ENCODE results near the gene SEZ6.

Gene SEZ6

GRCh38 chr17:28928061-28928460 lies 77.8 kb downstream of the SEZ6 start:
- Histone ChIP-seq H4K20me1 (ENCODE audit: insufficient read depth, low read length) (peaks cover 77% of the 10 kb centered on the region), H3K4me3 (ENCODE audit: low read depth in 1 of 2, low read length in 2 of 2) (no peak overlapping the region), H3K9ac (ENCODE audit: low read depth, low read length) (no peak overlapping the region), H3K27me3 (ENCODE audit: insufficient read depth, low read length, poor library complexity) (no peaks in the 10 kb centered on the region), H2AFZ (ENCODE audit: low read depth, low read length) (no peak overlapping the region), H3K36me3 (ENCODE audit: insufficient read depth, low read length) (peaks cover 56% of the 10 kb centered on the region), H3K4me2 (ENCODE audit: insufficient read depth, low read length) (no peak overlapping the region), H3K9me3 (ENCODE audit: insufficient read depth, low read length, severe bottlenecking) (no peaks in the 10 kb centered on the region), H3K79me2 (ENCODE audit: insufficient read depth, low read length) (peaks cover 92% of the 10 kb centered on the region), H3K27ac (ENCODE audit: low read length) (no peak overlapping the region), H3K4me1 (ENCODE audit: insufficient read depth, low read length) (peaks cover 27% of the 10 kb centered on the region)
- no peak for TF ChIP-seq EZH2 (IDR thresholded peaks at IDR 0.05; ENCODE audit: borderline replicate concordance, low read depth, low read length, severe bottlenecking)
- no peak for TF ChIP-seq CTCF (IDR thresholded peaks at IDR 0.05; ENCODE audit: borderline replicate concordance, extremely low read depth, low read length, poor library complexity, severe bottlenecking)
- DNase-seq = no peak
- ATAC-seq (ENCODE audit: insufficient read depth, low read depth) = 0 out of 3 replicates have a peak, but pooled peaks have one; percentile 13

- peaks cover 65% of the 10 kb centered on the region for H4K20me1 ChIP-seq (ENCODE audit: insufficient read depth, low read length)
- no peak overlapping the region for H3K4me2 ChIP-seq (ENCODE audit: insufficient read depth, low read length)
- H2AFZ ChIP-seq (ENCODE audit: low read depth, low read length) = no peak overlapping the region
- no peak overlapping the region for H3K4me3 ChIP-seq (ENCODE audit: low read depth in 1 of 2, low read length in 2 of 2)
- DNase-seq = no peak
- no peak for TF ChIP-seq CTCF (IDR thresholded peaks at IDR 0.05; ENCODE audit: borderline replicate concordance, extremely low read depth, low read length, poor library complexity, severe bottlenecking)
- no peak for TF ChIP-seq EZH2 (IDR thresholded peaks at IDR 0.05; ENCODE audit: borderline replicate concordance, low read depth, low read length, severe bottlenecking)
- H3K4me1 ChIP-seq (ENCODE audit: insufficient read depth, low read length) = peaks cover 27% of the 10 kb centered on the region
- H3K27me3 ChIP-seq (ENCODE audit: insufficient read depth, low read length, poor library complexity) = no peaks in the 10 kb centered on the region
- peak overlapping the region; percentile 44; the same call in 1 of the 2 replicates for H3K27ac ChIP-seq (ENCODE audit: low read length)
- ATAC-seq (ENCODE audit: insufficient read depth, low read depth) = no peak
- H3K9ac ChIP-seq (ENCODE audit: low read depth, low read length) = no peak overlapping the region
- H3K36me3 ChIP-seq (ENCODE audit: insufficient read depth, low read length) = peaks cover 65% of the 10 kb centered on the region
- H3K79me2 ChIP-seq (ENCODE audit: insufficient read depth, low read length) = peaks cover 84% of the 10 kb centered on the region
- no peaks in the 10 kb centered on the region for H3K9me3 ChIP-seq (ENCODE audit: insufficient read depth, low read length, severe bottlenecking)
Measured at GRCh38 chr17:28926786-28927185, 79.0 kb downstream of the SEZ6 start.

GRCh38 chr17:28926366-28926765 lies 79.5 kb downstream of the SEZ6 start:
- Histone ChIP-seq H3K9me3 (ENCODE audit: insufficient read depth, low read length, severe bottlenecking) (no peaks in the 10 kb centered on the region), H3K79me2 (ENCODE audit: insufficient read depth, low read length) (peaks cover 80% of the 10 kb centered on the region), H2AFZ (ENCODE audit: low read depth, low read length) (no peak overlapping the region), H3K4me1 (ENCODE audit: insufficient read depth, low read length) (peaks cover 27% of the 10 kb centered on the region), H3K4me2 (ENCODE audit: insufficient read depth, low read length) (no peak overlapping the region), H3K4me3 (ENCODE audit: low read depth in 1 of 2, low read length in 2 of 2) (no peak overlapping the region), H3K27me3 (ENCODE audit: insufficient read depth, low read length, poor library complexity) (no peaks in the 10 kb centered on the region), H3K36me3 (ENCODE audit: insufficient read depth, low read length) (peaks cover 69% of the 10 kb centered on the region), H3K9ac (ENCODE audit: low read depth, low read length) (no peak overlapping the region), H4K20me1 (ENCODE audit: insufficient read depth, low read length) (peaks cover 63% of the 10 kb centered on the region), H3K27ac (ENCODE audit: low read length) (peak overlapping the region; percentile 44; the same call in 1 of the 2 replicates)
- TF ChIP-seq CTCF (IDR thresholded peaks at IDR 0.05; ENCODE audit: borderline replicate concordance, extremely low read depth, low read length, poor library complexity, severe bottlenecking) = no peak
- ATAC-seq (ENCODE audit: insufficient read depth, low read depth) (no peak), DNase-seq (no peak)

- TF ChIP-seq EZH2 (IDR thresholded peaks at IDR 0.05; ENCODE audit: borderline replicate concordance, low read depth, low read length, severe bottlenecking) = no peak
- TF ChIP-seq CTCF (IDR thresholded peaks at IDR 0.05; ENCODE audit: borderline replicate concordance, extremely low read depth, low read length, poor library complexity, severe bottlenecking) = no peak
- peak; percentile 79 for ATAC-seq (ENCODE audit: insufficient read depth, low read depth)
- Histone ChIP-seq H3K4me3 (ENCODE audit: low read depth in 1 of 2, low read length in 2 of 2) (no peak overlapping the region), H3K27me3 (ENCODE audit: insufficient read depth, low read length, poor library complexity) (no peaks in the 10 kb centered on the region), H3K79me2 (ENCODE audit: insufficient read depth, low read length) (peaks cover 76% of the 10 kb centered on the region), H2AFZ (ENCODE audit: low read depth, low read length) (no peak overlapping the region), H3K9ac (ENCODE audit: low read depth, low read length) (no peak overlapping the region), H3K27ac (ENCODE audit: low read length) (peak overlapping the region; percentile 44; the same call in 1 of the 2 replicates), H3K4me1 (ENCODE audit: insufficient read depth, low read length) (peaks cover 27% of the 10 kb centered on the region), H3K36me3 (ENCODE audit: insufficient read depth, low read length) (peaks cover 73% of the 10 kb centered on the region), H4K20me1 (ENCODE audit: insufficient read depth, low read length) (peaks cover 63% of the 10 kb centered on the region), H3K9me3 (ENCODE audit: insufficient read depth, low read length, severe bottlenecking) (no peaks in the 10 kb centered on the region), H3K4me2 (ENCODE audit: insufficient read depth, low read length) (no peak overlapping the region)
- DNase-seq = peak; percentile 18
Measured at GRCh38 chr17:28925912-28926365, 79.9 kb downstream of the SEZ6 start.
